PFSK-1 (cell line): ENCODE measurements around the gene ROMO1.

Experiments used
- POLR2AphosphoS5 ChIP-seq: IDR thresholded peaks from 2 replicates; pipeline ENCODE4 v1.6.1; 2012; ENCODE audit warnings: low read depth, mild to moderate bottlenecking, control low read depth, low read length, moderate library complexity
- REST ChIP-seq, 2 experiments: IDR thresholded peaks; 2 replicates each; pipeline versions ENCODE4 v1.6.1 to v1.8.0; 2011 to 2012; ENCODE audit warnings: low read depth in 2 of 2, low read length in 2 of 2, control low read depth in 1 of 2, inconsistent platforms in 1 of 2, mild to moderate bottlenecking in 1 of 2, moderate library complexity in 1 of 2; ENCODE audit not compliant: insufficient read depth in 1 of 2
- SIN3A ChIP-seq: IDR thresholded peaks from 2 replicates; pipeline ENCODE4 v1.6.1; 2012; ENCODE audit warnings: mild to moderate bottlenecking, low read length, moderate library complexity, borderline replicate concordance; ENCODE audit not compliant: insufficient read depth
- TAF1 ChIP-seq: IDR thresholded peaks from 2 replicates; pipeline ENCODE4 v1.6.1; 2012; ENCODE audit warnings: low read length, control low read depth, borderline replicate concordance; ENCODE audit not compliant: insufficient read depth

GRCh38 chr20:35657271-35657670 lies 41.9 kb upstream of the ROMO1 start:
- TF ChIP-seq REST (IDR thresholded peaks at IDR 0.05; ENCODE audit: insufficient read depth in 1 of 2, low read depth in 2 of 2, low read length in 2 of 2), result no peak
- TF ChIP-seq TAF1, result no peak
- TF ChIP-seq POLR2AphosphoS5, result no peak
- TF ChIP-seq SIN3A, result no peak
